Vagina (tissue), 2 donors: ENCODE measurements around the gene STARD7. TPM values are rescaled to one million over a fixed set of nuclear protein-coding genes. Genes with fewer than 3 reads are reported as not detected.

Experiments used
- DNase-seq, 2 donors: peaks; one replicate each; pipeline ENCODE4 v3.0.0-alpha.2; 2017; ENCODE audit errors: extremely low spot score in 2 of 2
- H3K27ac ChIP-seq: fragments of 200-600 bp; sonication (generic); one replicate; pipeline ENCODE4 v1.5.1; 2019
- H3K27me3 ChIP-seq: fragments of 200-600 bp; sonication (generic); one replicate; pipeline ENCODE4 v1.5.1; 2019
- H3K36me3 ChIP-seq, 2 donors: fragments of 200-600 bp; sonication (generic); one replicate each; pipeline ENCODE4 v1.5.1; 2017 to 2019
- H3K4me1 ChIP-seq: fragments of 200-600 bp; sonication (generic); one replicate; pipeline ENCODE4 v1.5.1; 2019
- H3K4me3 ChIP-seq, 2 donors: fragments of 200-600 bp; sonication (generic); 1 replicate in 1 of 2; 2 replicates in 1 of 2; pipeline ENCODE4 v1.5.1; 2016 to 2019
- H3K9me3 ChIP-seq: fragments of 200-600 bp; sonication (generic); one replicate; pipeline ENCODE4 v1.5.1; 2019
- CTCF ChIP-seq, 3 experiments: fragments of 450-650 bp in 2 of 3; fragments of 200-600 bp in 1 of 3; sonication (generic) in 1 of 3; IDR thresholded peaks; one replicate each; pipeline ENCODE4 v1.5.1; 2017 to 2019; ENCODE audit warnings: antibody characterized with exemption in 3 of 3, mild to moderate bottlenecking in 2 of 3, moderate library complexity in 2 of 3
- POLR2A ChIP-seq, 2 donors: fragments of 450-650 bp; IDR thresholded peaks; one replicate each; pipeline ENCODE4 v1.6.1; 2017; ENCODE audit warnings: antibody characterized with exemption in 2 of 2, mild to moderate bottlenecking in 2 of 2, moderate library complexity in 2 of 2
- POLR2AphosphoS5 ChIP-seq, 2 donors: sonication (generic); formaldehyde crosslinking; IDR thresholded peaks; one replicate each; pipeline ENCODE4 v1.9.0; 2017; ENCODE audit warnings: antibody characterized with exemption in 2 of 2, mild to moderate bottlenecking in 2 of 2, low read depth in 1 of 2; ENCODE audit not compliant: insufficient read depth in 1 of 2
- intact Hi-C: fragments of 100-400 bp; cut with DNase I; formaldehyde crosslinking; loops from one replicate; pipeline ENCODE4 v1.15.1; 2023
- total RNA-seq: library from RNA; depleted of rRNA; stranded (reverse); fragments of >200 nt; gene quantifications from one replicate; pipeline ENCODE4 v1.2.3, GENCODE V29; 2016

The STARD7 gene
- total RNA-seq, 1 donor from 2014 or later: 69.5 TPM

- DNase-seq: no peak
- Histone ChIP-seq H3K9me3 (no peaks in the 10 kb centered on the region), H3K4me1 (peaks cover 86% of the 10 kb centered on the region), H3K4me3 (peak overlapping the region in 1 of 2 donors; percentile 1), H3K36me3 (no peaks in the 10 kb centered on the region), H3K27me3 (no peaks in the 10 kb centered on the region), H3K27ac (peak overlapping the region; percentile 70)
- TF ChIP-seq POLR2AphosphoS5 (IDR thresholded peaks at IDR 0.05; ENCODE audit: insufficient read depth in 1 of 2, low read depth in 1 of 2) (no peak), POLR2A (IDR thresholded peaks at IDR 0.05) (no peak), CTCF (IDR thresholded peaks at IDR 0.05) (no peak)
- intact Hi-C loops: loop anchor here (5.0 kb wide), 1 partner anchor 57 kb away; no protein-coding TSS in a partner anchor
Observed at GRCh38 chr2:96204836-96205624, 3.6 kb downstream of the STARD7 start.

- no peak for DNase-seq
- intact Hi-C loops: no loop called here
- H3K9me3 ChIP-seq: no peaks in the 10 kb centered on the region
- H3K4me3 ChIP-seq: no peak overlapping the region
- H3K27ac ChIP-seq: peak overlapping the region; percentile 70
- peaks cover 84% of the 10 kb centered on the region for H3K4me1 ChIP-seq
- no peaks in the 10 kb centered on the region for H3K36me3 ChIP-seq
- TF ChIP-seq CTCF (IDR thresholded peaks at IDR 0.05) (no peak), POLR2A (IDR thresholded peaks at IDR 0.05) (no peak), POLR2AphosphoS5 (IDR thresholded peaks at IDR 0.05; ENCODE audit: insufficient read depth in 1 of 2, low read depth in 1 of 2) (no peak)
- H3K27me3 ChIP-seq: no peaks in the 10 kb centered on the region
Observed at GRCh38 chr2:96203130-96204028, 5.2 kb downstream of the STARD7 start.

- intact Hi-C loops: no loop called here
- H3K27ac ChIP-seq: peak overlapping the region; percentile 70
- no peaks in the 10 kb centered on the region for H3K27me3 ChIP-seq
- no peak overlapping the region for H3K4me3 ChIP-seq
- no peaks in the 10 kb centered on the region for H3K9me3 ChIP-seq
- no peak for DNase-seq
- H3K36me3 ChIP-seq: no peaks in the 10 kb centered on the region
- H3K4me1 ChIP-seq: peaks cover 80% of the 10 kb centered on the region
- TF ChIP-seq POLR2AphosphoS5 (IDR thresholded peaks at IDR 0.05; ENCODE audit: insufficient read depth in 1 of 2, low read depth in 1 of 2) (no peak), CTCF (IDR thresholded peaks at IDR 0.05) (no peak), POLR2A (IDR thresholded peaks at IDR 0.05) (no peak)
Observed at GRCh38 chr2:96202152-96202854, 6.3 kb downstream of the STARD7 start.

- Histone ChIP-seq H3K4me1 (peaks cover 71% of the 10 kb centered on the region), H3K36me3 (no peaks in the 10 kb centered on the region), H3K9me3 (no peaks in the 10 kb centered on the region), H3K27ac (no peak overlapping the region), H3K4me3 (no peak overlapping the region), H3K27me3 (no peaks in the 10 kb centered on the region)
- no peak for TF ChIP-seq POLR2A (IDR thresholded peaks at IDR 0.05)
- no peak for TF ChIP-seq POLR2AphosphoS5 (IDR thresholded peaks at IDR 0.05; ENCODE audit: insufficient read depth in 1 of 2, low read depth in 1 of 2)
- no peak for TF ChIP-seq CTCF (IDR thresholded peaks at IDR 0.05)
- intact Hi-C loops: no loop called here
- no peak for DNase-seq
Observed at GRCh38 chr2:96201338-96201737, 7.3 kb downstream of the STARD7 start.
